Keratinocyte (primary cell): Measurements from ENCODE around the gene BRINP1. TPM values are rescaled to one million over a fixed set of nuclear protein-coding genes. Genes with fewer than 3 reads are reported as not detected.

ENCODE experiments used
- DNase-seq: peaks from one replicate; pipeline ENCODE4 v3.0.0-alpha.2; 2011; ENCODE audit warnings: low read depth, missing footprints, low spot score
- FAIRE-seq: peaks from 2 replicates; lab custom pipeline; 2011; peaks lifted over from hg19 to GRCh38; lab: Jason Lieb, UNC
- H2AFZ ChIP-seq: 2 replicates; pipeline ENCODE4 v1.6.0; 2012; ENCODE audit warnings: low read length, control low read depth, inconsistent platforms; ENCODE audit not compliant: control insufficient read depth
- H3K27ac ChIP-seq: 2 replicates; pipeline ENCODE4 v1.5.1; 2011; ENCODE audit warnings: low read length; ENCODE audit not compliant: control insufficient read depth, insufficient read depth
- H3K27me3 ChIP-seq: 3 replicates; pipeline ENCODE4 v1.6.0; 2011; ENCODE audit warnings: low read length; ENCODE audit not compliant: control insufficient read depth, insufficient read depth; ENCODE audit errors: extremely low read depth
- H3K36me3 ChIP-seq, 2 experiments: 2 replicates in 1 of 2; 3 replicates in 1 of 2; pipeline ENCODE4 v1.5.1; 2011; ENCODE audit warnings: low read length in 2 of 2, mild to moderate bottlenecking in 1 of 2; ENCODE audit not compliant: control insufficient read depth in 2 of 2, insufficient read depth in 2 of 2; ENCODE audit errors: extremely low read depth in 1 of 2
- H3K4me1 ChIP-seq: 3 replicates; pipeline ENCODE4 v1.5.1; 2011; ENCODE audit warnings: low read length; ENCODE audit not compliant: control insufficient read depth, insufficient read depth; ENCODE audit errors: extremely low read depth
- H3K4me2 ChIP-seq: 3 replicates; pipeline ENCODE4 v1.6.0; 2011; ENCODE audit warnings: low read depth, low read length; ENCODE audit not compliant: control insufficient read depth, insufficient read depth; ENCODE audit errors: extremely low read depth
- H3K4me3 ChIP-seq, 3 experiments: fragments of 200-600 bp in 1 of 3; sonication (generic) in 1 of 3; 2 replicates in 2 of 3; 3 replicates in 1 of 3; pipeline ENCODE4 v1.5.1; 2011 to 2016; ENCODE audit warnings: low read length in 3 of 3, mild to moderate bottlenecking in 3 of 3, control low read depth in 2 of 3, inconsistent platforms in 1 of 3, low read depth in 1 of 3, mixed read lengths in 1 of 3, mixed run types in 1 of 3, moderate library complexity in 1 of 3; ENCODE audit not compliant: control insufficient read depth in 2 of 3, insufficient read depth in 2 of 3; ENCODE audit errors: extremely low read depth in 1 of 3
- H3K79me2 ChIP-seq: 2 replicates; pipeline ENCODE4 v1.6.0; 2012; ENCODE audit warnings: low read length; ENCODE audit not compliant: control insufficient read depth, insufficient read depth
- H3K9ac ChIP-seq: 3 replicates; pipeline ENCODE4 v1.6.0; 2011; ENCODE audit warnings: low read length; ENCODE audit not compliant: control insufficient read depth, insufficient read depth; ENCODE audit errors: extremely low read depth
- H3K9me1 ChIP-seq: 3 replicates; pipeline ENCODE4 v1.6.0; 2011; ENCODE audit warnings: low read length; ENCODE audit not compliant: control insufficient read depth, insufficient read depth; ENCODE audit errors: extremely low read depth
- H3K9me3 ChIP-seq: 2 replicates; pipeline ENCODE4 v1.5.1; 2012; ENCODE audit warnings: low read depth, low read length; ENCODE audit not compliant: control insufficient read depth
- H4K20me1 ChIP-seq: 3 replicates; pipeline ENCODE4 v1.6.0; 2011; ENCODE audit warnings: low read length; ENCODE audit not compliant: control insufficient read depth, insufficient read depth; ENCODE audit errors: extremely low read depth
- CTCF ChIP-seq, 3 experiments: IDR thresholded peaks in 1 of 3; conservative IDR thresholded peaks in 1 of 3; optimal IDR thresholded peaks in 1 of 3; 2 replicates in 2 of 3; 3 replicates in 1 of 3; pipeline versions ENCODE3 to v1.5.1; 2011; ENCODE audit warnings: low read length in 3 of 3, mild to moderate bottlenecking in 3 of 3, moderate library complexity in 2 of 3, control low read depth in 1 of 3, inconsistent platforms in 1 of 3; ENCODE audit not compliant: insufficient read depth in 2 of 3; ENCODE audit errors: extremely low read depth in 1 of 3
- EZH2 ChIP-seq: IDR thresholded peaks from one replicate; pipeline ENCODE4 v1.6.1; 2012; ENCODE audit warnings: inconsistent platforms, mild to moderate bottlenecking, low read length, moderate library complexity
- dilution Hi-C: fragments of 300-500 bp; cut with MboI; formaldehyde crosslinking; loops from one replicate; pipeline ENCODE4 v1.7.0; 2020; ENCODE audit warnings: low sequenced_read_pairs; ENCODE audit not compliant: extremely low pct_ligation_motif_present
- polyA plus RNA-seq, 5 experiments: library from polyadenylated mRNA; depleted of rRNA in 3 of 5; stranded (reverse) in 3 of 5; stranded (forward) in 1 of 5; unstranded in 1 of 5; fragments of >200 nt; gene quantifications; 1 replicate in 1 of 5; 2 replicates in 3 of 5; 3 replicates in 1 of 5; pipeline versions ENCODE4 v1.2.1 to v1.2.3, GENCODE V29; 2011 to 2012; ENCODE audit warnings: missing spikeins in 2 of 5, low read depth in 1 of 5, low replicate concordance in 1 of 5

The BRINP1 gene
- polyA plus RNA-seq, 1 donor (not counting 4 experiments of a cell fraction or from before 2014, with no cell fraction given) = 0.63 TPM

GRCh38 chr9:119126040-119126439 is 243.2 kb downstream of the BRINP1 start:
- Histone ChIP-seq H3K79me2 (no peaks in the 10 kb centered on the region), H2AFZ (no peak overlapping the region), H3K9me3 (no peaks in the 10 kb centered on the region), H3K9ac (no peak overlapping the region), H3K4me3 (no peak overlapping the region), H4K20me1 (no peaks in the 10 kb centered on the region), H3K4me1 (no peaks in the 10 kb centered on the region), H3K36me3 (no peaks in the 10 kb centered on the region), H3K27me3 (no peaks in the 10 kb centered on the region), H3K27ac (no peak overlapping the region), H3K9me1 (no peaks in the 10 kb centered on the region), H3K4me2 (no peak overlapping the region)
- no peak for TF ChIP-seq CTCF (optimal IDR thresholded peaks at IDR 0.05 in 1 of 3, IDR thresholded peaks at IDR 0.05 in 1 of 3, conservative IDR thresholded peaks at IDR 0.05 in 1 of 3; ENCODE audit: extremely low read depth in 1 of 3, insufficient read depth in 2 of 3, low read length in 3 of 3)
- no peak for TF ChIP-seq EZH2
- no peak for FAIRE-seq
- dilution Hi-C loops = no loop called here
- DNase-seq = no peak

- no peaks in the 10 kb centered on the region for H3K36me3 ChIP-seq
- TF ChIP-seq EZH2 (no peak), CTCF (optimal IDR thresholded peaks at IDR 0.05 in 1 of 3, IDR thresholded peaks at IDR 0.05 in 1 of 3, conservative IDR thresholded peaks at IDR 0.05 in 1 of 3; ENCODE audit: extremely low read depth in 1 of 3, insufficient read depth in 2 of 3, low read length in 3 of 3) (no peak)
- dilution Hi-C loops = no loop called here
- no peaks in the 10 kb centered on the region for H3K9me1 ChIP-seq
- no peaks in the 10 kb centered on the region for H3K9me3 ChIP-seq
- no peak overlapping the region for H3K27ac ChIP-seq
- no peak overlapping the region for H2AFZ ChIP-seq
- DNase-seq (no peak), FAIRE-seq (no peak)
- no peak overlapping the region for H3K4me2 ChIP-seq
- H3K79me2 ChIP-seq = no peaks in the 10 kb centered on the region
- H3K27me3 ChIP-seq = no peaks in the 10 kb centered on the region
- H3K9ac ChIP-seq = no peak overlapping the region
- H3K4me3 ChIP-seq = no peak overlapping the region
- H4K20me1 ChIP-seq = no peaks in the 10 kb centered on the region
- no peaks in the 10 kb centered on the region for H3K4me1 ChIP-seq
Observed at GRCh38 chr9:119121899-119122298, 247.3 kb downstream of the BRINP1 start.
